Panc1 (cell line): ENCODE data around the gene ARMC5. TPM values are rescaled to one million over a fixed set of nuclear protein-coding genes. Genes with fewer than 3 reads are reported as not detected.

Experiments used
- ATAC-seq: fragments of 200-7000 bp; cut with Tn5 transposase; 2 replicates; pipeline ENCODE4 v1.9.1; 2020; ENCODE audit warnings: mild to moderate bottlenecking, moderate library complexity
- BruUV-seq: library from RNA; stranded (reverse); fragments of 400-500 nt; replicated peaks from 2 replicates; lab custom pipeline; 2021; lab: Mats Ljungman, UMichigan
- CTCF ChIA-PET: fragments of 300-600 bp; sonication (Branson Sonifier 250); formaldehyde crosslinking; loops from one replicate; lab custom pipeline; 2022; ENCODE audit warnings: antibody characterized with exemption; lab: Charles Lee
- POLR2A ChIA-PET: fragments of 300-600 bp; sonication (Branson Sonifier 250); formaldehyde crosslinking; loops from one replicate; lab custom pipeline; 2022; ENCODE audit warnings: antibody characterized with exemption; lab: Charles Lee
- DNase-seq: peaks from one replicate; pipeline ENCODE4 v3.0.0-alpha.2; 2010; ENCODE audit warnings: low read depth, low spot score
- H3K27ac ChIP-seq: 2 replicates; pipeline ENCODE4 v1.5.1; 2011; ENCODE audit warnings: mild to moderate bottlenecking, low read length, inconsistent platforms
- H3K27me3 ChIP-seq: fragments of 200-500 bp; sonication (Bioruptor generic); 2 replicates; pipeline ENCODE4 v1.6.0; 2014; ENCODE audit warnings: low read length, inconsistent platforms; ENCODE audit not compliant: control insufficient read depth, insufficient read depth
- H3K36me3 ChIP-seq: fragments of 200-500 bp; sonication (Bioruptor generic); 2 replicates; pipeline ENCODE4 v1.5.1; 2014; ENCODE audit warnings: inconsistent platforms, mild to moderate bottlenecking, low read length, moderate library complexity; ENCODE audit not compliant: control insufficient read depth, insufficient read depth
- H3K4me1 ChIP-seq: 2 replicates; pipeline ENCODE4 v1.5.1; 2011; ENCODE audit warnings: inconsistent platforms, mild to moderate bottlenecking, low read length, moderate library complexity; ENCODE audit not compliant: control insufficient read depth, insufficient read depth
- H3K4me3 ChIP-seq, 2 experiments: 2 replicates each; pipeline ENCODE4 v1.5.1; 2011 to 2012; ENCODE audit warnings: low read depth in 2 of 2, low read length in 2 of 2, mild to moderate bottlenecking in 2 of 2, inconsistent platforms in 1 of 2, moderate library complexity in 1 of 2
- H3K9me3 ChIP-seq: fragments of 200-500 bp; sonication (Bioruptor generic); 2 replicates; pipeline ENCODE4 v1.5.1; 2014; ENCODE audit warnings: low read depth, mild to moderate bottlenecking, inconsistent platforms, low read length, moderate library complexity; ENCODE audit not compliant: control insufficient read depth, insufficient read depth
- POLR2AphosphoS5 ChIP-seq: IDR thresholded peaks from 2 replicates; pipeline ENCODE4 v1.6.1; 2012; ENCODE audit warnings: mild to moderate bottlenecking, low read depth, low read length, moderate library complexity
- SIN3A ChIP-seq: IDR thresholded peaks from 2 replicates; pipeline ENCODE4 v1.6.1; 2012; ENCODE audit warnings: low read depth, mild to moderate bottlenecking, low read length, moderate library complexity, borderline replicate concordance; ENCODE audit not compliant: insufficient read depth
- TCF7L2 ChIP-seq: IDR thresholded peaks from 2 replicates; pipeline ENCODE4 v1.6.1; 2011; ENCODE audit warnings: mild to moderate bottlenecking, low read depth, low read length, inconsistent platforms
- in situ Hi-C: cut with HindIII; loops from 2 replicates; pipeline ENCODE4 v1.10.0; 2016; ENCODE audit warnings: low sequenced_read_pairs, low pct_unique_long_range_greater_than_20kb
- intact Hi-C: fragments of 100-400 bp; cut with micrococcal nuclease; formaldehyde crosslinking; loops from one replicate; pipeline ENCODE4 v1.10.0; 2022; ENCODE audit not compliant: unreplicated experiment
- total RNA-seq: library from RNA; stranded (reverse); gene quantifications from one replicate; pipeline ENCODE4 v1.2.1, GENCODE V29; 2021; ENCODE audit not compliant: unreplicated experiment
- TF ChIP-seq, protein P1 (sequence below), 2 experiments: IDR thresholded peaks; 2 replicates each; pipeline ENCODE4 v1.6.1; 2011 to 2012; ENCODE audit warnings: low read depth in 2 of 2, control low read depth in 1 of 2, low read length in 1 of 2, mild to moderate bottlenecking in 1 of 2, moderate library complexity in 1 of 2; ENCODE audit not compliant: insufficient read depth in 1 of 2
- TF ChIP-seq, protein P2 (sequence below): fragments of 450-650 bp; IDR thresholded peaks from 2 replicates; pipeline ENCODE4 v1.5.1; 2017; ENCODE audit warnings: mild to moderate bottlenecking

Gene ARMC5
- total RNA-seq, 1 experiment from 2014 or later = 19.8 TPM

DNA sequence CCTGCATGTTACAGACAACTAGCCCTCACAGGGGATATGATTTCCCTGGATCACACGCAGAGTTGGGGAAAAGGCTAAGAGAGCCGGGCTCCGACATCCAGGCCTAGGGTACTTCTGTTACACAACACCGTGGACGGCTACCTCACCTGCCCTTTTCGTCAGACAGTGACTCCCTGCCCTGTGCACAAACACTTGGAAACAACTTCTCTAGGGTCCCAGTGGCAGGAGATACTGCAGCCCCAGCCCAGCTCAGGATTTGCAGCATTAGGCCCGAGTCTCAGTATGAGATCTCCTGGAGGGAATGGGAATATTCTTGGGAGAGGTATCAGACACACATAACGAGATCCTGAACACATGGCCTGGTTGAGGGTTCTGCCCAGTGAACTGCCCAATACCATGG is 40.6 kb downstream of the ARMC5 start:
- TF ChIP-seq, protein P1, sequence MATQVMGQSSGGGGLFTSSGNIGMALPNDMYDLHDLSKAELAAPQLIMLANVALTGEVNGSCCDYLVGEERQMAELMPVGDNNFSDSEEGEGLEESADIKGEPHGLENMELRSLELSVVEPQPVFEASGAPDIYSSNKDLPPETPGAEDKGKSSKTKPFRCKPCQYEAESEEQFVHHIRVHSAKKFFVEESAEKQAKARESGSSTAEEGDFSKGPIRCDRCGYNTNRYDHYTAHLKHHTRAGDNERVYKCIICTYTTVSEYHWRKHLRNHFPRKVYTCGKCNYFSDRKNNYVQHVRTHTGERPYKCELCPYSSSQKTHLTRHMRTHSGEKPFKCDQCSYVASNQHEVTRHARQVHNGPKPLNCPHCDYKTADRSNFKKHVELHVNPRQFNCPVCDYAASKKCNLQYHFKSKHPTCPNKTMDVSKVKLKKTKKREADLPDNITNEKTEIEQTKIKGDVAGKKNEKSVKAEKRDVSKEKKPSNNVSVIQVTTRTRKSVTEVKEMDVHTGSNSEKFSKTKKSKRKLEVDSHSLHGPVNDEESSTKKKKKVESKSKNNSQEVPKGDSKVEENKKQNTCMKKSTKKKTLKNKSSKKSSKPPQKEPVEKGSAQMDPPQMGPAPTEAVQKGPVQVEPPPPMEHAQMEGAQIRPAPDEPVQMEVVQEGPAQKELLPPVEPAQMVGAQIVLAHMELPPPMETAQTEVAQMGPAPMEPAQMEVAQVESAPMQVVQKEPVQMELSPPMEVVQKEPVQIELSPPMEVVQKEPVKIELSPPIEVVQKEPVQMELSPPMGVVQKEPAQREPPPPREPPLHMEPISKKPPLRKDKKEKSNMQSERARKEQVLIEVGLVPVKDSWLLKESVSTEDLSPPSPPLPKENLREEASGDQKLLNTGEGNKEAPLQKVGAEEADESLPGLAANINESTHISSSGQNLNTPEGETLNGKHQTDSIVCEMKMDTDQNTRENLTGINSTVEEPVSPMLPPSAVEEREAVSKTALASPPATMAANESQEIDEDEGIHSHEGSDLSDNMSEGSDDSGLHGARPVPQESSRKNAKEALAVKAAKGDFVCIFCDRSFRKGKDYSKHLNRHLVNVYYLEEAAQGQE (IDR thresholded peaks at IDR 0.05; ENCODE audit: insufficient read depth in 1 of 2, low read depth in 2 of 2, low read length in 1 of 2) = no peak
- TF ChIP-seq, protein P2, sequence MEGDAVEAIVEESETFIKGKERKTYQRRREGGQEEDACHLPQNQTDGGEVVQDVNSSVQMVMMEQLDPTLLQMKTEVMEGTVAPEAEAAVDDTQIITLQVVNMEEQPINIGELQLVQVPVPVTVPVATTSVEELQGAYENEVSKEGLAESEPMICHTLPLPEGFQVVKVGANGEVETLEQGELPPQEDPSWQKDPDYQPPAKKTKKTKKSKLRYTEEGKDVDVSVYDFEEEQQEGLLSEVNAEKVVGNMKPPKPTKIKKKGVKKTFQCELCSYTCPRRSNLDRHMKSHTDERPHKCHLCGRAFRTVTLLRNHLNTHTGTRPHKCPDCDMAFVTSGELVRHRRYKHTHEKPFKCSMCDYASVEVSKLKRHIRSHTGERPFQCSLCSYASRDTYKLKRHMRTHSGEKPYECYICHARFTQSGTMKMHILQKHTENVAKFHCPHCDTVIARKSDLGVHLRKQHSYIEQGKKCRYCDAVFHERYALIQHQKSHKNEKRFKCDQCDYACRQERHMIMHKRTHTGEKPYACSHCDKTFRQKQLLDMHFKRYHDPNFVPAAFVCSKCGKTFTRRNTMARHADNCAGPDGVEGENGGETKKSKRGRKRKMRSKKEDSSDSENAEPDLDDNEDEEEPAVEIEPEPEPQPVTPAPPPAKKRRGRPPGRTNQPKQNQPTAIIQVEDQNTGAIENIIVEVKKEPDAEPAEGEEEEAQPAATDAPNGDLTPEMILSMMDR = no peak
- TF ChIP-seq SIN3A = no peak
- TF ChIP-seq TCF7L2 = no peak
- TF ChIP-seq POLR2AphosphoS5 = no peak
- ChIA-PET CTCF (no interaction called here), POLR2A (interaction anchor here (0.5 kb wide), 1 partner anchor 45 kb away, joined by 10 read pairs; no protein-coding TSS in a partner anchor)
- H3K9me3 ChIP-seq = no peaks in the 10 kb centered on the region
- no peak overlapping the region for H3K27ac ChIP-seq
- BruUV-seq = no TSS peak
- ATAC-seq = no peak
- intact Hi-C loops (no loop called here), in situ Hi-C loops (no loop called here)
- no peaks in the 10 kb centered on the region for H3K4me1 ChIP-seq
- no peaks in the 10 kb centered on the region for H3K36me3 ChIP-seq
- DNase-seq = no peak
- H3K4me3 ChIP-seq = no peak overlapping the region
- H3K27me3 ChIP-seq = no peaks in the 10 kb centered on the region

DNA sequence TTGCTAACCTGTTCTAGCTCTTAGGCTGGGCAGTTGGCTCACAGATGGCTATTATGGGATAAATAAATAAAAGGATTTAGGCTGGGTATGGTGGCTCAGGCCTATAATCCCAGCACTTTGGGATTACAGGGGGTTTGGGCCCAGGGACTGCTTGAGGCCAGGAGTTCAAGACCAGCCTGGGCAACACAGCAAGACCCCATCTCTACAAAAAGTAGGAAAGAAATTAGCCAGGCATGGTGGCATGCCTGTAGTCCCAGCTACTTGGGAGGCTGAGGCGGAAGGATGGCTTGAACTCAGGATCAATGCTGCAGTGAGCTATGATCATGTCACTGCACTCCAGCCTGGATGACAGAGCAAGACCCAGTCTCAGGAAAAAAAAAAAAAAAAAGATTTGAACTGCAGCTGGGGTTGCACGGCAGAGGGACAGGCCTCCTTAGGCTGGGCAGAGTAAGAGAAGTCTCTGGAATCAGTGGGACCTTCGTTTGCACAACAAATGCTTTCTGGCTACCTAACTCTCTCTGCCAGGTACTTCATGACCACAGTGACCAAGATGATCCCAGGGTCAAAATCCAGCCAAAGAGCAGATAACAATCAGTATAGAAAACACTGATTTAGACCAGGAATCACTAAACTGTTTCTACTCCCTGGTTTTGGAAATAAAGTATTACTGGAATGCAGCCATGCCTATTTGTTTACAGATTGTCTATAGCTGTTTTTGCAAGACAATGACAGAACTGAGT is 42.1 kb downstream of the ARMC5 start:
- in situ Hi-C loops (no loop called here), intact Hi-C loops (no loop called here)
- ChIA-PET POLR2A (no interaction called here), CTCF (interaction anchor here (0.6 kb wide), 1 partner anchor 213 kb away, joined by 3 read pairs; no protein-coding TSS in a partner anchor)
- peaks cover 7% of the 10 kb centered on the region; the same call in 1 of the 2 replicates for H3K36me3 ChIP-seq
- H3K27ac ChIP-seq = no peak overlapping the region
- no peaks in the 10 kb centered on the region for H3K9me3 ChIP-seq
- DNase-seq = no peak
- no TSS peak for BruUV-seq
- TF ChIP-seq, protein P1 (IDR thresholded peaks at IDR 0.05; ENCODE audit: insufficient read depth in 1 of 2, low read depth in 2 of 2, low read length in 1 of 2) = no peak
- TF ChIP-seq, protein P2 = no peak
- TF ChIP-seq POLR2AphosphoS5 (no peak), TCF7L2 (no peak), SIN3A (no peak)
- no peaks in the 10 kb centered on the region for H3K4me1 ChIP-seq
- no peak overlapping the region for H3K4me3 ChIP-seq
- H3K27me3 ChIP-seq = no peaks in the 10 kb centered on the region
- no peak for ATAC-seq
